HG03457 (cell line): ENCODE results near the gene ZDHHC11.
"Not testable (repeated sequence)": the region's sequence is repeated elsewhere in the genome, so short reads cannot be mapped to it uniquely, and the experiment has no call there.

Experiments used
- ATAC-seq: cut with Tn5 transposase; IDR thresholded peaks from one replicate; pipeline ENCODE4 v1.9.1; 2021; ENCODE audit warnings: moderate number of reproducible peaks; ENCODE audit not compliant: unreplicated experiment

The ZDHHC11 gene

GRCh38 chr5:816176-816575, 34.6 kb downstream of the ZDHHC11 start:
- ATAC-seq, result no peak

- no peak for ATAC-seq
These were observed 35.3 kb downstream of the ZDHHC11 start for GRCh38 chr5:815449-815848.

- not testable (repeated sequence) for ATAC-seq
These were observed 37.2 kb downstream of the ZDHHC11 start for GRCh38 chr5:813575-813974.

GRCh38 chr5:811384-811783, 39.4 kb downstream of the ZDHHC11 start:
- not testable (repeated sequence) for ATAC-seq

- ATAC-seq, result not testable (repeated sequence)
These were observed 42.9 kb downstream of the ZDHHC11 start for GRCh38 chr5:807719-808514.

- no peak for ATAC-seq
These were observed 49.3 kb downstream of the ZDHHC11 start for GRCh38 chr5:801472-801871.

- not testable (repeated sequence) for ATAC-seq
These were observed 49.7 kb downstream of the ZDHHC11 start for GRCh38 chr5:801055-801454.

- not testable (repeated sequence) for ATAC-seq
These were observed 52.2 kb downstream of the ZDHHC11 start for GRCh38 chr5:798505-799138.

GRCh38 chr5:797986-798385, 52.8 kb downstream of the ZDHHC11 start:
- ATAC-seq, result not testable (repeated sequence)

- ATAC-seq, result not testable (repeated sequence)
These were observed 54.9 kb downstream of the ZDHHC11 start for GRCh38 chr5:795873-796272.

GRCh38 chr5:794948-795347, 55.8 kb downstream of the ZDHHC11 start:
- not testable (repeated sequence) for ATAC-seq

- not testable (repeated sequence) for ATAC-seq
These were observed 62.1 kb downstream of the ZDHHC11 start for GRCh38 chr5:788703-789102.

GRCh38 chr5:787857-788233, 62.9 kb downstream of the ZDHHC11 start:
- not testable (repeated sequence) for ATAC-seq

- ATAC-seq, result not testable (repeated sequence)
These were observed 63.4 kb downstream of the ZDHHC11 start for GRCh38 chr5:787224-787856.

GRCh38 chr5:785181-785705, 65.5 kb downstream of the ZDHHC11 start:
- not testable (repeated sequence) for ATAC-seq

GRCh38 chr5:784428-785177, 66.2 kb downstream of the ZDHHC11 start, which contains the start of gene ZDHHC11B:
Gene ZDHHC11B (minus strand): TSS chr5:784729. CDS start chr5:766919, 17,810 bp downstream.
- ATAC-seq, result peak; percentile 53

- ATAC-seq, result not testable (repeated sequence)
These were observed 66.8 kb downstream of the ZDHHC11 start for GRCh38 chr5:783881-784427.

- ATAC-seq, result not testable (repeated sequence)
These were observed 67.6 kb downstream of the ZDHHC11 start for GRCh38 chr5:783049-783802.

- ATAC-seq, result not testable (repeated sequence)
These were observed 68.4 kb downstream of the ZDHHC11 start for GRCh38 chr5:782356-782755.

- ATAC-seq, result not testable (repeated sequence)
These were observed 70.2 kb downstream of the ZDHHC11 start for GRCh38 chr5:780571-780970.
